ENCODE results near the gene FBXW12. TPM values are rescaled to one million over a fixed set of nuclear protein-coding genes. Genes with fewer than 3 reads are reported as not detected.
A peak's percentile ranks its signal among the peaks of the same experiment; 100 is the strongest.

The FBXW12 gene
- total RNA-seq, 4 donors from 2014 or later = not detected

DNA sequence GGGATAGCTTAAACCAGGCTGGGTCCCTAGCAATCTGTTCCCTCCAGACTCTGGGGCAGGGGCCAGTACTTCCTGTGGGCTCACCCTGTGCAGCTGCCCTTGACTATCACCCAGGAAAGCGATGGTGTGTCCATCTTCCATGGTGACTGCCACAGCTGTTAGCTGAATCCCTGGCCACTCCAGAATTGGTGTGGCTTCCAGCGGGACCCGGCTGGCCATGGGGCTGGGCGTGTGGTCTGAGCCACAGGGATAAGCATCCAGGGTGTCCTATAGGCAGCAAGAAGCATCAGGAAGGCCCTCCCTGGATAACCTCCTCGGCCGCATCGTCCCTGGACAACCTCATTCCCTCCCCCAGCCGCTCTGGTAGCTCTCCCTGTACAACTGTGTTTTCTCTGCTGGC is 50.7 kb downstream of the FBXW12 start:
- Histone ChIP-seq H3K4me1 (peaks cover 41 to 70% (median 53%) of the 10 kb centered on the region in 3 donors), H3K27ac (peak overlapping the region in 3 of 4 donors; percentile 41 to 67 (median 58)), H3K27me3 (no peaks in the 10 kb centered on the region), H3K36me3 (peaks cover 33 to 77% (median 41%) of the 10 kb centered on the region in 3 donors), H3K9me3 (no peaks in the 10 kb centered on the region), H3K4me3 (no peak overlapping the region)
- TF ChIP-seq POLR2A (IDR thresholded peaks at IDR 0.05) = no peak
- TF ChIP-seq, protein P1, sequence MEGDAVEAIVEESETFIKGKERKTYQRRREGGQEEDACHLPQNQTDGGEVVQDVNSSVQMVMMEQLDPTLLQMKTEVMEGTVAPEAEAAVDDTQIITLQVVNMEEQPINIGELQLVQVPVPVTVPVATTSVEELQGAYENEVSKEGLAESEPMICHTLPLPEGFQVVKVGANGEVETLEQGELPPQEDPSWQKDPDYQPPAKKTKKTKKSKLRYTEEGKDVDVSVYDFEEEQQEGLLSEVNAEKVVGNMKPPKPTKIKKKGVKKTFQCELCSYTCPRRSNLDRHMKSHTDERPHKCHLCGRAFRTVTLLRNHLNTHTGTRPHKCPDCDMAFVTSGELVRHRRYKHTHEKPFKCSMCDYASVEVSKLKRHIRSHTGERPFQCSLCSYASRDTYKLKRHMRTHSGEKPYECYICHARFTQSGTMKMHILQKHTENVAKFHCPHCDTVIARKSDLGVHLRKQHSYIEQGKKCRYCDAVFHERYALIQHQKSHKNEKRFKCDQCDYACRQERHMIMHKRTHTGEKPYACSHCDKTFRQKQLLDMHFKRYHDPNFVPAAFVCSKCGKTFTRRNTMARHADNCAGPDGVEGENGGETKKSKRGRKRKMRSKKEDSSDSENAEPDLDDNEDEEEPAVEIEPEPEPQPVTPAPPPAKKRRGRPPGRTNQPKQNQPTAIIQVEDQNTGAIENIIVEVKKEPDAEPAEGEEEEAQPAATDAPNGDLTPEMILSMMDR (IDR thresholded peaks at IDR 0.05) = no peak
- DNase-seq = no peak
- intact Hi-C loops (cut with DNase I) = no loop called here
- WGBS, 2 donors = 78 to 95% methylated on average over 4 to 8 of the region's 8 CpGs

DNA sequence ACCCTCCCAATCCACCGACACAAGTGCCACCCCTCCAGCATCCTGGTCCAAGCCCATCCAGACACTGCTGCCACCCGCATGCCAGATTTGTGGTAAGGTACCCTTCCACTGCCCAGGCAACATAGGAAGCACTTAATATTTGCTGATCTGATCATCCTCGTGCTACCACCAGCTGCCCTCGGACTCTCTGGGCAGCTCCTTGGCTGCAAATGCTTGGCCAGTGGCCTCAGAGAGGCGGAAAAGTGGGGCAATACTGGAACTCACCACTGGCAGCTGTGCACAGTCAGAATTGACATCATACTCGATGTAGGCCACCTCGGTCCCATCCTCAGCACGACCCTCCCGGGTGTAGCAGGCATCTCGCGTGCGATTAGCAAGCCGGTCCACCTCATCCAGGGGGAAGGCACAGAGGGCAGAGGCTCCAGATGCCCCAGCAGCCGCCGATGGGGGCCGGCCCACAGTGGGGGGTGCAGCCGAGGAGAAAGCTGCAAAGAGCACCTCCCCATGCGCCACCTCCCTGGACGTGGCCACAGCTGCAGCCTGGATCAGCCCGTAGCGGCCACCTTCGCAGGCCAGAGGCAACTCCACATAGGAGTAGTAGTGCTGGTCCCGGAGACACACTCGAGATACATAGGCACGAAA is 51.3 kb downstream of the FBXW12 start:
- Histone ChIP-seq H3K4me3 (no peak overlapping the region), H3K27ac (peak overlapping the region in 2 of 4 donors; percentile 58 to 67), H3K4me1 (peaks cover 41 to 76% (median 54%) of the 10 kb centered on the region in 3 donors), H3K36me3 (peaks cover 29 to 70% (median 34%) of the 10 kb centered on the region in 3 donors), H3K9me3 (no peaks in the 10 kb centered on the region), H3K27me3 (no peaks in the 10 kb centered on the region)
- WGBS, 2 donors = 71 to 82% methylated on average over 12 to 13 of the region's 25 CpGs
- TF ChIP-seq, protein P1 (IDR thresholded peaks at IDR 0.05) = no peak
- no peak for TF ChIP-seq POLR2A (IDR thresholded peaks at IDR 0.05)
- no peak for DNase-seq
- intact Hi-C loops (cut with DNase I) = no loop called here

DNA sequence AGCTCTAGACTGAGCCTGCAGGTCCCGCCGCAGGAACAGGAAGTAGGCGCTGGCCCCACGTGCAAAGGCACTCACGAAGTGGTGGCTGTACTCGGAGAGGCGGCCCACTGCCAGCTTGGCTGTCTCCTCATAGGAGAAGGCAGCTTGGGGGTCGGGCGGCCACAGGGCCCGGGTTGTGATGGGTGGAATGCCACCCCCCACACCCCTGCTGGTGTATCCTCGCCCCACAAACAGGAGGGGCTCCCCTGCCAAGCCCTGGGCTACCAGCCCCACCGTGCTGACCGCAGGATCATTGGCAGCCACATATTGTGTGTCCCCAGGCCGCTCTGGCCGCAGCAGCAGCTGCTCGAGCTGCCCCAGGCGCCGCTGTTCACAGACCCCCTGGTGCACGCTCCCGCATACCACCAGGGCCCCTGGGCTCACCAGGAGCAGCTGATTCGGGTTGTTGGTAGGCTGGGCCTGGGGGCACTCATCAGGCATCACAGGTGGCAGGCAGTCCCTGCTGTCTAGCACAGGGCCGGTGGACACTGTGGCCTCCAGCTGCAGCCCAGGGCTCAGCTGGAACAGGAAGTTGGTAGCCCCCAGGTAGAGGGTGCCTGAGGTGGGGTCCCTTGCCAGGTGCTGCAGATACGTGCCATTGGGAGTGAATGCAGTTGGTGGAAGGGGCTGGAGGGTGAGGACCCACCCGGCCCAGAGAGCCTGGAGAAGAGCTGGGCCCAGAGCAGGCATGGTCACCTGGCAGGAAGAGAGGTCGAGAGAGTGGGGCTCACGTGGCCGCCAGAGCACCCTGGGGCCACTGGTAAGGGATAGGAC is 52.1 kb downstream of the FBXW12 start:
- peak overlapping the region in 3 of 4 donors; percentile 96 to 98 (median 96) for H3K27ac ChIP-seq
- peaks cover 41 to 82% (median 54%) of the 10 kb centered on the region in 3 donors for H3K4me1 ChIP-seq
- no peaks in the 10 kb centered on the region for H3K9me3 ChIP-seq
- H3K4me3 ChIP-seq = no peak overlapping the region
- 78% methylated on average over 5 of the region's 27 CpGs; no CpG with 5 or more reads in 1 of the 2 donors for WGBS, 2 donors
- DNase-seq = no peak
- intact Hi-C loops (cut with DNase I) = no loop called here
- no peaks in the 10 kb centered on the region for H3K27me3 ChIP-seq
- no peak for TF ChIP-seq POLR2A (IDR thresholded peaks at IDR 0.05)
- TF ChIP-seq, protein P1 (IDR thresholded peaks at IDR 0.05) = no peak
- H3K36me3 ChIP-seq = peaks cover 23 to 63% (median 28%) of the 10 kb centered on the region in 3 donors

DNA sequence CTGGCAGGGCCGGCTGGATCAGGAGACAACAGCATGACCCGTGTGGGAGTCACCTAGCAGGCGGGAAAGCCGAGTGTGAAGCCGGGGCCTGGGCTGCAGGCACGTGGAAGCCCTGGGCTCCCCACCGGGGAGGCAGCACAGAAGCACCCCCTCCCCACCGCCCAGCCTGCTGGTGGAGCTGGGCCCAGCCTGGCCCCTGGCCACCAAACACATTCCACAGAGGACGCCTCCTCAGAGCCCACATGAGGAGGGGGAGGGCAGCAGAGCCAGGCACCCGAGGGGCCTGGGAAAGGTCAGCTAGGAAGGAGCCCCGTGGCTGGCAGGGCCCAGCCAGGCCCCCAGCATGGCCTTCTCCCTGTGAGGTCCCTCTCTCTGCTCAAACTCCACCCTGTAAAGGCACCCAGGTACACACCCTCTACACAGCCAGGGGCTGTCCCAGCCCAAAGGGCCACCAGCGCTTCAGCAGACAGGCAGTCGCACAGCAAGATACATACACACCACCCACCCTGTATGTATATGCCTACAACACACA is 53.3 kb downstream of the FBXW12 start:
- TF ChIP-seq, protein P1 (IDR thresholded peaks at IDR 0.05) = no peak
- TF ChIP-seq POLR2A (IDR thresholded peaks at IDR 0.05) = no peak
- Histone ChIP-seq H3K27me3 (no peaks in the 10 kb centered on the region), H3K9me3 (no peaks in the 10 kb centered on the region), H3K4me3 (peak overlapping the region in 2 of 4 donors; percentile 81 to 83), H3K36me3 (peaks cover 13 to 50% (median 16%) of the 10 kb centered on the region in 3 donors), H3K4me1 (peaks cover 48 to 89% (median 56%) of the 10 kb centered on the region in 3 donors), H3K27ac (peak overlapping the region; percentile 83 to 98 (median 96))
- intact Hi-C loops (cut with DNase I) = no loop called here
- 45 to 49% methylated on average over 2 to 5 of the region's 13 CpGs for WGBS, 2 donors
- no peak for DNase-seq
